IMR-90 (cell line): Measurements from ENCODE around the gene COL18A1. TPM values are rescaled to one million over a fixed set of nuclear protein-coding genes. Genes with fewer than 3 reads are reported as not detected.

Source experiments
- ATAC-seq: fragments of 200-7000 bp; cut with Tn5 transposase; 2 replicates; pipeline ENCODE4 v1.9.1; 2020; ENCODE audit warnings: low read depth, mild to moderate bottlenecking, moderate library complexity
- BruUV-seq: library from RNA; stranded (reverse); fragments of 400-500 nt; replicated peaks from 2 replicates; lab custom pipeline; 2021; lab: Mats Ljungman, UMichigan
- CTCF ChIA-PET: fragments of 300-600 bp; formaldehyde crosslinking; extraction: SDS; loops from one replicate; lab custom pipeline; 2021; ENCODE audit warnings: antibody characterized with exemption; lab: Yijun Ruan, JAX
- POLR2A ChIA-PET: fragments of 300-600 bp; sonication (Branson Sonifier 250); formaldehyde crosslinking; loops from one replicate; lab custom pipeline; 2022; ENCODE audit warnings: antibody characterized with exemption; ENCODE audit not compliant: unreplicated experiment; lab: Charles Lee
- DNase-seq: peaks from one replicate; pipeline ENCODE4 v3.0.0; 2013
- H2AFZ ChIP-seq: replicated peaks from 2 replicates; pipeline ENCODE3; 2013; ENCODE audit warnings: low read length, mild to moderate bottlenecking; ENCODE audit not compliant: poor library complexity
- H2AK5ac ChIP-seq: 2 replicates; pipeline ENCODE4 v1.6.1; 2013; ENCODE audit warnings: low read depth, low read length, inconsistent platforms
- H2AK9ac ChIP-seq: replicated peaks from 2 replicates; pipeline ENCODE3; 2013; ENCODE audit warnings: mild to moderate bottlenecking, low read depth, low read length, moderate library complexity; ENCODE audit not compliant: poor library complexity
- H2BK120ac ChIP-seq: 2 replicates; pipeline ENCODE4 v1.6.1; 2013; ENCODE audit warnings: low read depth, low read length, inconsistent platforms
- H2BK15ac ChIP-seq: 3 replicates; pipeline ENCODE4 v1.6.1; 2013; ENCODE audit warnings: low read depth, low read length, inconsistent platforms
- H2BK20ac ChIP-seq: 2 replicates; pipeline ENCODE4 v1.6.1; 2013; ENCODE audit warnings: low read depth, mild to moderate bottlenecking, inconsistent platforms, low read length, moderate library complexity
- H2BK5ac ChIP-seq: 2 replicates; pipeline ENCODE4 v1.6.1; 2013; ENCODE audit warnings: mild to moderate bottlenecking, low read depth, low read length, inconsistent platforms; ENCODE audit not compliant: poor library complexity, severe bottlenecking
- H3K14ac ChIP-seq: replicated peaks from 2 replicates; pipeline ENCODE4 v1.6.1; 2013; ENCODE audit warnings: low read depth, low read length, inconsistent platforms
- H3K18ac ChIP-seq: 2 replicates; pipeline ENCODE4 v1.6.1; 2013; ENCODE audit warnings: low read depth, low read length, control low read depth
- H3K23ac ChIP-seq: 2 replicates; pipeline ENCODE4 v1.6.1; 2013; ENCODE audit warnings: low read depth, low read length, inconsistent platforms
- H3K27ac ChIP-seq: 2 replicates; pipeline ENCODE4 v1.5.1; 2013; ENCODE audit warnings: mild to moderate bottlenecking, control low read depth, low read length; ENCODE audit not compliant: insufficient read depth
- H3K27me3 ChIP-seq: 2 replicates; pipeline ENCODE4 v1.6.1; 2013; ENCODE audit warnings: low read length; ENCODE audit not compliant: control insufficient read depth, insufficient read depth
- H3K36me3 ChIP-seq: 2 replicates; pipeline ENCODE4 v1.6.1; 2013; ENCODE audit warnings: low read length, mixed read lengths; ENCODE audit not compliant: control insufficient read depth, insufficient read depth
- H3K4ac ChIP-seq: 2 replicates; pipeline ENCODE4 v1.6.1; 2013; ENCODE audit warnings: low read depth, low read length, inconsistent platforms
- H3K4me1 ChIP-seq: 2 replicates; pipeline ENCODE4 v1.6.1; 2013; ENCODE audit warnings: low read length, mixed read lengths; ENCODE audit not compliant: control insufficient read depth, insufficient read depth
- H3K4me2 ChIP-seq: 2 replicates; pipeline ENCODE4 v1.6.1; 2013; ENCODE audit warnings: low read depth, mild to moderate bottlenecking, control low read depth, low read length, moderate library complexity
- H3K4me3 ChIP-seq: 2 replicates; pipeline ENCODE4 v1.5.1; 2013; ENCODE audit warnings: low read depth, mild to moderate bottlenecking, control low read depth, low read length, moderate library complexity; ENCODE audit not compliant: insufficient read depth
- H3K56ac ChIP-seq: 2 replicates; pipeline ENCODE4 v1.6.1; 2013; ENCODE audit warnings: low read length, inconsistent platforms; ENCODE audit not compliant: insufficient read depth; ENCODE audit errors: extremely low read depth
- H3K79me1 ChIP-seq, 2 experiments: 2 replicates each; pipeline ENCODE4 v1.6.1; 2013; ENCODE audit warnings: low read length in 2 of 2, inconsistent platforms in 1 of 2, low read depth in 1 of 2
- H3K9ac ChIP-seq: 2 replicates; pipeline ENCODE4 v1.6.1; 2013; ENCODE audit warnings: low read depth, low read length, control low read depth
- H3K9me1 ChIP-seq: 2 replicates; pipeline ENCODE4 v1.6.1; 2013; ENCODE audit warnings: low read length, inconsistent platforms; ENCODE audit not compliant: insufficient read depth
- H3K9me3 ChIP-seq: 2 replicates; pipeline ENCODE4 v1.6.1; 2013; ENCODE audit warnings: low read length; ENCODE audit not compliant: control insufficient read depth, insufficient read depth
- H4K20me1 ChIP-seq: 2 replicates; pipeline ENCODE4 v1.6.1; 2013; ENCODE audit warnings: low read length, inconsistent platforms; ENCODE audit not compliant: insufficient read depth
- H4K5ac ChIP-seq: 2 replicates; pipeline ENCODE4 v1.6.1; 2013; ENCODE audit warnings: mild to moderate bottlenecking, low read depth, low read length, control low read depth
- H4K8ac ChIP-seq, 2 experiments: 2 replicates each; pipeline ENCODE4 v1.6.1; 2013; ENCODE audit warnings: low read depth in 2 of 2, low read length in 2 of 2, control low read depth in 1 of 2, inconsistent platforms in 1 of 2
- H4K91ac ChIP-seq: 2 replicates; pipeline ENCODE4 v1.6.1; 2013; ENCODE audit warnings: low read depth, low read length, inconsistent platforms; ENCODE audit not compliant: insufficient read depth
- CEBPB ChIP-seq: IDR thresholded peaks from 2 replicates; pipeline ENCODE4 v1.6.1; 2012; ENCODE audit warnings: low read depth, low read length, improper control_type of control experiment
- MAFK ChIP-seq: IDR thresholded peaks from 2 replicates; pipeline ENCODE4 v1.6.1; 2012; ENCODE audit warnings: low read depth, low read length, improper control_type of control experiment
- MXI1 ChIP-seq: IDR thresholded peaks from 2 replicates; pipeline ENCODE4 v1.6.1; 2012; ENCODE audit warnings: low read depth, mild to moderate bottlenecking, low read length, moderate library complexity, borderline replicate concordance
- NFE2L2 ChIP-seq: fragments of 150-350 bp; IDR thresholded peaks from 2 replicates; pipeline ENCODE4 v1.6.1; 2016; ENCODE audit warnings: low read depth, mild to moderate bottlenecking, low read length
- POLR2A ChIP-seq: IDR thresholded peaks from 2 replicates; pipeline ENCODE4 v1.6.1; 2012; ENCODE audit warnings: mild to moderate bottlenecking, low read depth, low read length
- RAD21 ChIP-seq: IDR thresholded peaks from 2 replicates; pipeline ENCODE4 v1.6.1; 2012; ENCODE audit warnings: low read length, improper control_type of control experiment
- RCOR1 ChIP-seq: IDR thresholded peaks from 2 replicates; pipeline ENCODE4 v1.6.1; 2012; ENCODE audit warnings: mild to moderate bottlenecking, low read length, improper control_type of control experiment; ENCODE audit not compliant: insufficient replicate concordance
- RFX5 ChIP-seq: IDR thresholded peaks from 2 replicates; pipeline ENCODE4 v1.8.0; 2012; ENCODE audit warnings: low read depth, mild to moderate bottlenecking, low read length, moderate library complexity
- SMC3 ChIP-seq: fragments of 150-350 bp; IDR thresholded peaks from 2 replicates; pipeline ENCODE4 v1.6.1; 2016; ENCODE audit warnings: low read depth, mild to moderate bottlenecking, antibody characterized with exemption, low read length, moderate library complexity
- WGBS, 2 experiments: methylation state at CpG; one replicate each; pipeline versions ENCODE4 v1.1.5 to v1.1.7; 2013; ENCODE audit warnings: missing lambda C conversion rate in 2 of 2; ENCODE audit not compliant: insufficient read length in 1 of 2; ENCODE audit errors: extremely low coverage in 2 of 2; 5-methylcytosine and 5-hydroxymethylcytosine counted together
- dilution Hi-C: fragments of 300-500 bp; cut with HindIII; formaldehyde crosslinking; loops from one replicate; pipeline ENCODE4 v1.14.3; 2018; ENCODE audit warnings: low sequenced_read_pairs; ENCODE audit not compliant: unreplicated experiment
- in situ Hi-C: fragments of 300-500 bp; cut with MboI; formaldehyde crosslinking; loops from 3 replicates; pipeline ENCODE4 v1.14.3; 2019; ENCODE audit warnings: low sequenced_read_pairs, inconsistent platforms, mixed read lengths
- intact Hi-C: fragments of 100-400 bp; cut with micrococcal nuclease; formaldehyde crosslinking; loops from 2 replicates; pipeline ENCODE4 v1.10.0; 2022
- polyA plus RNA-seq, 3 experiments: library from polyadenylated mRNA; depleted of rRNA; stranded (reverse); fragments of >200 nt; gene quantifications; 2 replicates each; pipeline ENCODE4 v1.2.3, GENCODE V29; 2012; ENCODE audit warnings: low replicate concordance in 1 of 3
- total RNA-seq: library from RNA; depleted of rRNA; stranded (reverse); fragments of >200 nt; gene quantifications from 2 replicates; pipeline ENCODE4 v1.2.3, GENCODE V29; 2012
- TF ChIP-seq, protein P1 (sequence below): fragments of 150-350 bp; IDR thresholded peaks from 2 replicates; pipeline ENCODE4 v1.6.1; 2016; ENCODE audit warnings: low read depth, mild to moderate bottlenecking, low read length, moderate library complexity, borderline replicate concordance

The COL18A1 gene
- total and polyA plus RNA-seq, 2 of the 4 experiments (the other 2 are of a cell fraction) = 4.3 to 46.7 TPM

DNA sequence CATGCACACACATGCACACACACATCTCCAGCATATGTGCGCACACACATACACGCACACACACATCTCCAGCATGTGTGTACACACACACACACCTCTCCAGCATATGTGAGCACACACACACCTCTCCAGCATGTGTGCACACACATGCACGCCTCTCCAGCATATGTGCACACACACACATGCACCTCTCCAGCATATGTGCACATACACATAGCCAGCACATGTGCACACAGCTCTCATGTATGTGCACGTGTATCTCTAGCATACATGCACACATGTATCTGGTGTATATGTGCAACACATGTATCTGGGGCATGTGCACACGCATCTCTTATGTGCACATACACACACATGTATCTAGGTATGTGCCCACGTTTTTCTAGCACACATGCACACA is 79.4 kb downstream of the COL18A1 start:
- Histone ChIP-seq H3K4me3 (no peak overlapping the region), H3K23ac (no peak overlapping the region), H2AFZ (no peak overlapping the region), H2BK20ac (no peak overlapping the region), H2AK5ac (no peak overlapping the region), H4K8ac (no peak overlapping the region), H3K27ac (no peak overlapping the region), H4K5ac (no peak overlapping the region), H3K79me1 (peaks cover 0 to 11% of the 10 kb centered on the region in 2 experiments; a peak in 2 of 4 replicates), H3K27me3 (no peaks in the 10 kb centered on the region), H3K4ac (no peak overlapping the region), H3K9me1 (peaks cover 7% of the 10 kb centered on the region), H4K91ac (no peak overlapping the region), H2BK15ac (no peak overlapping the region), H3K4me1 (no peaks in the 10 kb centered on the region), H3K9me3 (no peaks in the 10 kb centered on the region), H3K56ac (no peak overlapping the region), H4K20me1 (no peaks in the 10 kb centered on the region; the same call in none of the 2 replicates), H3K14ac (no peak overlapping the region), H2BK5ac (no peak overlapping the region), H3K4me2 (no peak overlapping the region), H2BK120ac (no peak overlapping the region), H2AK9ac (peak overlapping the region; percentile 70), H3K18ac (no peak overlapping the region), H3K36me3 (peaks cover 71% of the 10 kb centered on the region), H3K9ac (no peak overlapping the region)
- ChIA-PET CTCF (no interaction called here), POLR2A (no interaction called here)
- DNase-seq = no peak
- no TSS peak for BruUV-seq
- in situ Hi-C loops (no loop called here), intact Hi-C loops (no loop called here), dilution Hi-C loops (no loop called here)
- TF ChIP-seq RAD21 (no peak), POLR2A (no peak), MXI1 (no peak), RCOR1 (no peak), RFX5 (no peak), CEBPB (no peak), MAFK (no peak), NFE2L2 (no peak), SMC3 (no peak)
- TF ChIP-seq, protein P1, sequence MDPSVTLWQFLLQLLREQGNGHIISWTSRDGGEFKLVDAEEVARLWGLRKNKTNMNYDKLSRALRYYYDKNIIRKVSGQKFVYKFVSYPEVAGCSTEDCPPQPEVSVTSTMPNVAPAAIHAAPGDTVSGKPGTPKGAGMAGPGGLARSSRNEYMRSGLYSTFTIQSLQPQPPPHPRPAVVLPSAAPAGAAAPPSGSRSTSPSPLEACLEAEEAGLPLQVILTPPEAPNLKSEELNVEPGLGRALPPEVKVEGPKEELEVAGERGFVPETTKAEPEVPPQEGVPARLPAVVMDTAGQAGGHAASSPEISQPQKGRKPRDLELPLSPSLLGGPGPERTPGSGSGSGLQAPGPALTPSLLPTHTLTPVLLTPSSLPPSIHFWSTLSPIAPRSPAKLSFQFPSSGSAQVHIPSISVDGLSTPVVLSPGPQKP = no peak
- ATAC-seq = no peak
- 89% methylated on average over 4 of the region's 6 CpGs; no CpG with 5 or more reads in 1 of the 2 experiments for WGBS, 2 experiments
